PC-9 (cell line): Measurements from ENCODE around the gene SLC22A4.

Experiments used
- CTCF ChIP-seq: fragments of 200-600 bp; sonication (generic); conservative IDR thresholded peaks from 2 replicates; pipeline ENCODE4 v1.6.1; 2017; ENCODE audit warnings: mixed run types, antibody characterized with exemption, mild to moderate bottlenecking, moderate library complexity
- EZH2 ChIP-seq: fragments of 200-600 bp; sonication (generic); IDR thresholded peaks from 2 replicates; pipeline ENCODE4 v1.8.0; 2017; ENCODE audit warnings: antibody characterized with exemption, low read depth

GRCh38 chr5:132299917-132300316, 5.7 kb downstream of the SLC22A4 start:
- TF ChIP-seq CTCF (no peak), EZH2 (no peak)
